Astrocyte of the spinal cord (primary cell): ENCODE data around the gene LARP6.
A peak's percentile ranks its signal among the peaks of the same experiment; 100 is the strongest.
"Not testable (repeated sequence)": the region's sequence is repeated elsewhere in the genome, so short reads cannot be mapped to it uniquely, and the experiment has no call there.

ENCODE experiments used
- DNase-seq: peaks from one replicate; pipeline ENCODE4 v3.0.0; 2011; ENCODE audit warnings: low read depth, low spot score
- H3K4me3 ChIP-seq: 2 replicates; pipeline ENCODE4 v1.5.1; 2011; ENCODE audit warnings: low read depth, mild to moderate bottlenecking, low read length, moderate library complexity
- in situ Hi-C: cut with HindIII; loops from 2 replicates; pipeline ENCODE4 v1.10.0; 2017; ENCODE audit warnings: low sequenced_read_pairs
- TF ChIP-seq, protein P1 (sequence below): IDR thresholded peaks from 2 replicates; pipeline ENCODE4 v1.5.1; 2012; ENCODE audit warnings: low read depth, mild to moderate bottlenecking, low read length, inconsistent platforms

The LARP6 gene

DNA sequence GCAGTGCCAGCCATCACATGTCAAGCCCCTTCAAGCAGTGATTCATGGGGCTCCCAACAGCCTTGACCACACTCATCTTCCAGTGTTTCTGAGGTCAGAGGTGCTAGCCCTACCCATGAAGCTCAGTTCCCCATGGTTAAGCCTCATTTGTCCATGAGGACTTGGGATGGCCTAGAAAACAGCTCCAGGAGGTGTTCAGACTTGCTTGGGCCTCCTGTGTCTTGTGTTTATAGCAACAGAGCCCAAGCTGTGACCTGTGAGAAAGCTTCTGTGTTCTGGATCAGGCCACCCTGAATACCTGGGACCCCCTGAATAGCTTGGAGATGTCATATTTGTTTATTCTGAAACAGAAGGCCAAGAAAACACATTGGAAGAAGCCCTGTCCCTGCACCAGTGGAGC is 36.7 kb downstream of the LARP6 start:
- TF ChIP-seq, protein P1, sequence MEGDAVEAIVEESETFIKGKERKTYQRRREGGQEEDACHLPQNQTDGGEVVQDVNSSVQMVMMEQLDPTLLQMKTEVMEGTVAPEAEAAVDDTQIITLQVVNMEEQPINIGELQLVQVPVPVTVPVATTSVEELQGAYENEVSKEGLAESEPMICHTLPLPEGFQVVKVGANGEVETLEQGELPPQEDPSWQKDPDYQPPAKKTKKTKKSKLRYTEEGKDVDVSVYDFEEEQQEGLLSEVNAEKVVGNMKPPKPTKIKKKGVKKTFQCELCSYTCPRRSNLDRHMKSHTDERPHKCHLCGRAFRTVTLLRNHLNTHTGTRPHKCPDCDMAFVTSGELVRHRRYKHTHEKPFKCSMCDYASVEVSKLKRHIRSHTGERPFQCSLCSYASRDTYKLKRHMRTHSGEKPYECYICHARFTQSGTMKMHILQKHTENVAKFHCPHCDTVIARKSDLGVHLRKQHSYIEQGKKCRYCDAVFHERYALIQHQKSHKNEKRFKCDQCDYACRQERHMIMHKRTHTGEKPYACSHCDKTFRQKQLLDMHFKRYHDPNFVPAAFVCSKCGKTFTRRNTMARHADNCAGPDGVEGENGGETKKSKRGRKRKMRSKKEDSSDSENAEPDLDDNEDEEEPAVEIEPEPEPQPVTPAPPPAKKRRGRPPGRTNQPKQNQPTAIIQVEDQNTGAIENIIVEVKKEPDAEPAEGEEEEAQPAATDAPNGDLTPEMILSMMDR: no peak
- peak; percentile 40 for DNase-seq
- in situ Hi-C loops: no loop called here
- H3K4me3 ChIP-seq: no peak overlapping the region

DNA sequence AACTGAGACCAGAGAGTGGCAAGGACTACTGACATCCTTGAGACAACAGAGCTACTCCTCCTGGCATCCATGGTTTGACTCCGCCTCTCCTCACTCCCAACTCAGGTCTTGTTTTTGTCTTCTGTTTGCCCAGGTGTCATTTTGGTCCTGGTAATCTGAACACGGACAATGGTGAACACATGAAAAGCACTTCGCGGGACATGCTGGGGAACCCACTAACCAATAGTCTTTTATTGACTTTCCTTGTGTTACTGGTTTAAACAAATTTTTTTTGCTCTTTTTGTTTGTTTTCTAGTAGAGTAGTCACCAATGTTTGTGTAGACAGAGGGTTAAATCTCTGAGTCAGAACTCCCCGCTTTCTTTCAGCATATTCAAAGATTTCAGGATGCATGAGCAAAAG is 38.4 kb downstream of the LARP6 start:
- in situ Hi-C loops: no loop called here
- TF ChIP-seq, protein P1: no peak
- no peak overlapping the region for H3K4me3 ChIP-seq
- DNase-seq: no peak

DNA sequence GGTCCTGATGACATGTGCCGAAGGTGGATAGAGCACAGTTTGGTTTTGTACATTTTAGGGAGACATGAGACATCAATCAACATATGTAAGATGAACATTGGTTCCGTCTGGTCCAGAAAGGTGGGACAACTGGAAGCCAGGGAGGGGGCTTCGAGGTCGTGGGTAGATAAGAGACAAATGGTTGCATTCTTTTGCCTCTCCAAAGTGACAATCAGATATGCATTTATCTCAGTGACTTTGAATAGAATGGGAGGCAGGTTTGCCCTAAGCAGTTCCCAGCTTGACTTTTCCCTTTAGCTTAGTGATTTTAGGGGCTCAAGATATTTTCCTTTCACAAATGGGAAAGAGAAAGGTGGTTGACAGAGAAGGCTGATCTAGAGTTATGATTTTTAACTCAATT is 38.9 kb downstream of the LARP6 start:
- H3K4me3 ChIP-seq, DNase-seq, in situ Hi-C loops: not testable (repeated sequence)

DNA sequence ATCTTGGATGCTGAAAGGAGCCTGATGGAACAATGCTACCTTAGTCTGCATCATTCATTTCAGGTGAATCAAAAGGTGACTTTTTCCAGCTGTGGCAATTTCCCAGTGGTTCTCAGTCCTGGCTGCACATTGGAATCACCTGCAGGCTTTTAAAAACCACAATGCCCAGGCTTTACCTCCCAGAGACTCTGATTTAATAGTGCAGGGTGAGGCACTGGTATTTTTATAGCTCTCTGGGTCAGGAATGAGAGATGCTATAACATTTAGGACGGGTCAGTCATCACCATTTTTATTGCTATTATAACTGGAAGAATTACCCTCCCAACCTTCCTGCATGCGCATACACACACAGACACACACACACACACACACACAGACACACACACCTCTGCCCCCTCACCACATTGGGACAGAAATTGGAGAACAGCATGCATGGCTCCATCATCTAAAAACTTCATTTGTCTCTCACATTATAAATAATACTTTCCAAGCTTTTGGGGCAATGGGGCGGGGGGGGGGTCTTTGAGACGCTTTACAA is 41.1 kb downstream of the LARP6 start:
- in situ Hi-C loops: no loop called here
- TF ChIP-seq, protein P1: no peak
- H3K4me3 ChIP-seq: no peak overlapping the region
- no peak for DNase-seq

DNA sequence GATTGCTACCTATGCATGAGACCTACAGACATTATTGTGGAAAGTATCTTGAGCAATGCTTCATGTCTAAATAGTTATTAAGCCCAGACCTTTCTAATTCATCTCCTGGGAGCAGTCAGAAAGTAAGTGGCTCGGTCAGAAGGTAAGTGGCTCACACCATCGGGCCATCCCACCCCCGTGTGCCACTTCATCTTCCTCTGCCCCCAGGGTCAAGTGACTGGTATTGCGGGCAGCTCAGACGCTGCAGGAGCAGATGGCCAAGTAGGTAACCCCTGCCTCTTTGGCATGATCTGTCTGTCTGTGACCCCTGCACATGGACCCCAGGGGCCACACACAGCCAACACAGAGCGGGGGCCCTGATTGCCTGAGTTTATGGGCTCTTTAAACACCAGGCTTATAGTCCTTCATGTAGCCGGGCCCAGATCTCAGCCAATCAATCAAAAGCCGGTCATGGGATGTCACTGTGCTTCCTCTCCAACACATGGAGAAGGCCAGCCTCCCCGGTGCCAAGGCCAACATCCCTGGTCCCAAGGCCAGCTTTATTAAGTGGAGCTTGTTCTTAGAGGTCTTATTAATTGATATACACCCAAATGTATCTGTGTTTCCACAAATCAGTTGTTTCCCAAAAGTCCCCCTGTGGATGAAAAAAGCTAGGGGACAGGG is 42.9 kb downstream of the LARP6 start:
- TF ChIP-seq, protein P1: no peak
- in situ Hi-C loops: no loop called here
- no peak for DNase-seq
- H3K4me3 ChIP-seq: no peak overlapping the region

DNA sequence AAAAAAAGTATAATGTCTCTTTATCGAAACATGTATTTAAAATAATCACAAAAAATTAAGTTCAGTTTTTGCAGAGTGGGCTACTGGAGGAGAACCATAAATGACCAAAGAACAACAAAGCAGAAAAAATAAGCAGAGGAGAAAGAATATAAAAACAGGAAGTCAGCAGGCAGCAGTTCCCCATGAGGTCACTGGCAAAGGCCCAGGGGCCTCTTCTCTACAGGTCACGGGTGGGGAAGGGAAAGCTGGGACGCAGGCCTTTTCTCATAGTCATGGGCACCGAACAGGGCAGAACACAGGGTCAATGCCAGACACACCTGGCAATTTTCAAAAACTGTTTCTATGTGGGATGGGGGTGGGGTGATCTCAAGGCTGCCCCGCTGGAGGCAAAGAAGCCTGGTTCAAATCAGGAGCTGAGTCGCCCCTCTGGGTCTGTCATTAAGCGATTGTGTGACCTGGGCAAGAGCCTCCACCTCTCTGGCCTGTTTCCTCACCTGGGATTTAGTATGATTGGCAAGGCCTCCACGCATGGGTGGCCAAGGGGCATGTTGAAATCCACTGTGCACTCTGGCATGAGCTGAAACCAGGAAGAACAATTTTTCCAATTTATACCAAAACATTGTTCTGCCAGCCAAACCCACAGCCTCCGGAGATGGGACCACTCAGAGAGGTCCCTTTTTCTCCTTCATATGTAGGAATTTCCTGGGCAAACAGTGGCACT is 46.8 kb downstream of the LARP6 start:
- in situ Hi-C loops: no loop called here
- TF ChIP-seq, protein P1: no peak
- no peak overlapping the region for H3K4me3 ChIP-seq
- peak; percentile 45 for DNase-seq

DNA sequence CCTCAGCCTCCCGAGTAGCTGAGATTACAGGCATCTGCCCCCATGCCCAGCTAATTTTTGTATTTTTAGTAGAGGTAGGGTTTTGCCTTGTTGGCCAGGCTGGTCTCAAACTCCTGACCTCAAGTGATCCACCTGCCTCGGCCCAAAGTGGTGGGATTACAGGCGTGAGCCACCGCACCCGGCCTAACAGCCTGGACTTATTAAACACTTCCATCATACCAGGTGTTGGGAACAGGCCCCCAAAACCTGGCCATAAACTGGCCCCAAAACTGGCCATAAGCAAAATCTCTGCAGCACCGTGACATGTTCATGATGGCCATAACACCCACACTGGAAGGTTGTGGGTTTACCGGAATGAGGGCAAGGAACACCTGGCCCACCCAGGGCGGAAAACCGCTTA is 49.6 kb downstream of the LARP6 start:
- H3K4me3 ChIP-seq, DNase-seq, in situ Hi-C loops: not testable (repeated sequence)
